HG03060 (cell line): ENCODE results near the gene ERN1.

ENCODE experiments used
- ATAC-seq: cut with Tn5 transposase; IDR thresholded peaks from one replicate; pipeline ENCODE4 v1.9.1; 2021; ENCODE audit warnings: low read depth, moderate number of reproducible peaks; ENCODE audit not compliant: unreplicated experiment

Gene ERN1

DNA sequence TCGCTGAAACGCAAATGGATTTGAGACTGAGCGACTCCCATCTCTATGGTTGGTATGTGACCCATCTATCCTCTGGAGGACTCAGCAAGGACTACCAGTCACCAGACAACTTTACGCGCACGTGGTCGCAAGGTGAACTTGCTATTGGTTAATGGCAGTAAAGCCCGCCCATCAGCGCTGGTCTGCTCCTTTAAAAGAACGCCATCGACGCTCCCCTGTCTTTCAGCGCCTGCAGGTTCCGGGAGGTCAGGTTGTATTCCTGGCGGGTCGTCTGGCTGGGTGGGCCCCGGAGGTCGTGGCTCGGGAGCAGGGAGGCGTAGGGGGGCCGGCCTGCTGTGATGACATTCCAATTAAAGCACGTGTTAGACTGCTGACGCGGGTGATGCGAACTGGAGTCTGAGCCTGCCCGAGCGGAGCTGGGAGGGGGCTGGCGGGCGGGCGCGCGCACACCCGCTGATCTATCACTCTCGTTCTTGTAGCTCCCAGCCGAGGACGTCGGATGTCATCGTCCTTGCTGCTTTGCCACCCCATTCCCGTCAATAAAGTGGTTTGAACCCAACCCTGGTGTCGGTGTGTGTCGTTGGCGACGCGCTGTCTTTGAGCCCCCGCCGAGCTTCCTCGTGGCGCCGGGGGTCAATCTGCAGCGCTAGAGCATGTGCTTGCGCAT, 15.9 kb upstream of the ERN1 start:
- ATAC-seq = peak; percentile 94

DNA sequence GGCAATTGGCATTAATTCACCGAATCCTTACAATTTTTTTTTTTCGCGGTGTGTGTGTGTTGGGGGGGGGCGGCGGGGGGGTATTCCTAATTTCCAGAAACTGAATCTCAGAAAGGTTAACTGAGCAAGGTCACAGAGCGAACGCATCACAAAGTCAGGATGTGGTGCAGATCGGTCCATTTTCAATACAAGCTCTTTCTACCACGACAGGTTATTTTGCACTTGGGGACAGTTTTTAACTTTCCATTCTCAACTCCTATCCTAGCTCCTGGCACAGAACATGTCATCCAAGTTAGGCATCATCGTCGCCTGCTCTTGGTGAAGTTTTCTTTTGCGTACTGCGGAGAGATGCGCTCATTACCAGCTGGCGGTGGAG, 15.4 kb upstream of the ERN1 start:
- no peak for ATAC-seq

DNA sequence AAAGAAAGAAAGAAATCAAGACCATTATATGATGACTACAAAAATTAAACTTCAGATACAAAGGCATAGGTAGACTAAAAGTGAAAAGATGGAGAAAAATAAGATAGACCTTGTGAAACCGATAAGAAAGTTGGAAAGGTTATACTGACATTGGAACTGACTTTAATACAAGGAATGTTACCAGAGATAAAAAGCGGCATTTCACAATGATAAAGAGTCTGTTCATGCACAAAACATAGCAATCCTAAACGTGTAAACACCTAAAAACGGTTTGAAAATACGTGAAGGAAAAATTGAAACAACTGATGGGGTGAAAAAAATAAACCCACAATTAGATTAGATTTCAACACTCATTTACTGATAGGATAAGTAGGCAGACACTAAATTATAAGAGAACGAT, 9.6 kb upstream of the ERN1 start:
- no peak for ATAC-seq

DNA sequence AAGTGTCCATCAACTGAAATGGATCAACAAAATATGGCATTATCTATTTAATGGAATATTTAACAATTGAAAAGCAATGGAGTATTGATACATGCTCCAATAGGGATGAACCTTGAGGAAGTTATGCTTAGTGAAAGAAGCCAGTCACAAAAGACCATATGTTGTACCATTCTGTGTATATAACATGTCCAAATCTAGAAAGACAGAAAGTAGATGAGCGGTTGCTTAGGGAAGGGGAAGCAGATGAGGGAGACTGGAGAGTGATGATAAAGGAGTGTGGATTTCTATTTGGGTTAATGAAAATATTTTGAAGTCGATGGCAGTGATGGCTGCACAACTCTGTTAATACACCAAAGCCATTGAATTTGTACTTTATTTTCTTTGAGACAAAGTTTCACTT, 8.5 kb upstream of the ERN1 start:
- ATAC-seq = no peak

DNA sequence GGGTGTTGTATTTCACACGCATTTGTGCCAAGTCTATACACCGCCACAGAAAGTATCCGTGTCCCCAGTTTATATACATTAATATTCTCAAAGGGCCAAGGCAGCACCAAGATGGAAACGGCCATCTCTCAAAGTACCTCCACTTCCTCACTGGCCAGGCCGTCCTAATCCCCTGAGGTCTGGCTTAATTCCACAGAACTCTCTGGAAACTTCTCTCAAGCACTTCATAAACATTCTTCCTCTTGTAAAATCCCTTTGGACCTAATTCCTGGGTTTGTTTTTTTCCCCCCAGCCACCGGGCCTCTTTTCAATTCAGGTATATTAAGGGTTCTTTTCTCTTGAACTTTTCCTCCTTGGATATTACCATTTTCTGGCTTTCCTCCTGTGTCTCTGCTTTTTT, 5.1 kb upstream of the ERN1 start:
- ATAC-seq = no peak

DNA sequence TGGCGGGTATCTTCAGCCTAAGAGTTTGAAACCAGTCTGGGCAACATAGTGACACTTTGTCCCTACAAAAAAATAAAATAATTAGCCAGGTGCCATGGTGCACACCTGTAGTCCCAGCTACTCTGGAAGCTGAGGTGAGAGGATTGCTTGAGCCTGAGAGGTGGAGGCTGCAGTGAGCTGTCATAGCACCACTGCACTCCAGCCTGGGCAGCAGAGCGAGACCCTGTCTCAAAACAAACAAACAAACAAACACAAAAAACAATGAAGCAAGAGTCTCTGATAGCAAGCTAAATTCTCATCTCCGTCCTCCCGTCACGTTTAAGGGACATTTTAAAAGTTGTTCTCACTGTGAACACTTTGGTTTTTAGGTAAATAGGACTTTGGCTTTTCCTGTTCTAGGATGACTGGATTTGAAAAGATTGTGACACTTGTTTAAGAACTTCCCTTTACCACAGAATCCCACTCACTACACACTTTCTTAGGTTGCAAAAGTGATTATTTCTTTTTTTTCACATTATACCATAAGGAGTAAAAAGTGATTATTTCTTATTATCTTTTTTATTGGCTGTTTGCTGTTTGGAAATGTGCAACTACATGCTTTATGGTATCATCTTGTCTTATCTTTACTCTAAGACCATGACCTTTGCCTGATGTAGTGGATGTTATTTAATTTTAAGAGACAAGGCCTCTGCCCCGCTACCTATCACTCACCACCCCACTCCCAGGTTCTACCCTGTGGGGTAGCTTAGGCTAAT, 4.4 kb upstream of the ERN1 start:
- ATAC-seq = no peak

DNA sequence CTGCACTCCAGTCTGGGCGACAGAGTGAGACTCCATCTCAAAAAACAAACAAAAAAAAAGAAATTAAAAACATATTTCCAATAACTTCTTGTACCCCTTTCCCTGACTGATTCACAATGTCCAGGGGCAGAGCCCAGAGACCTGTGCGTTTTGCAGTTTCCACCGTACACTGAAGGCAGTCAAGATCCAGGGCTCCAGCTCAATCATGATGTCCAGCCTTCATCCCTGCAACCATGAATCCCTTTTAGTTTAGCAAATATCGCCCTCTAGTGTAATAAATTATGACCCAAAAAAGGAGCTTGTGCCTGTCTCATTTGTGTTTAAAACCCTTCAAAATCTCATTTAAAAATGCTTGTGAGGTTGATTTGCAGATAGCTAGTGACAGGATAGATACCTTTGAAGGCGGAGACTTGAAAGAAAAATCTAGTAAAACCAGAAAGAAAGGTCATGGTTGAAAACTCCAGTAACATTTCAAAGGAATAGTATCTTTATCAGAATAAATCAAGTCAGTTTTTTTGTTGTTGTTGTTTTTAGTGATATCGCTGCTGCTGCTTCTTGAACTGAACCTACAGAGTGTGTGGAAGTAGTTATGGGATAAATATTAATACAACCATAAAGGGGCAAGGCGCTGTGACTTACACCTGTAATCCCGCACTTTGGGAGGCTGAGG, 3.7 kb upstream of the ERN1 start:
- ATAC-seq = no peak

DNA sequence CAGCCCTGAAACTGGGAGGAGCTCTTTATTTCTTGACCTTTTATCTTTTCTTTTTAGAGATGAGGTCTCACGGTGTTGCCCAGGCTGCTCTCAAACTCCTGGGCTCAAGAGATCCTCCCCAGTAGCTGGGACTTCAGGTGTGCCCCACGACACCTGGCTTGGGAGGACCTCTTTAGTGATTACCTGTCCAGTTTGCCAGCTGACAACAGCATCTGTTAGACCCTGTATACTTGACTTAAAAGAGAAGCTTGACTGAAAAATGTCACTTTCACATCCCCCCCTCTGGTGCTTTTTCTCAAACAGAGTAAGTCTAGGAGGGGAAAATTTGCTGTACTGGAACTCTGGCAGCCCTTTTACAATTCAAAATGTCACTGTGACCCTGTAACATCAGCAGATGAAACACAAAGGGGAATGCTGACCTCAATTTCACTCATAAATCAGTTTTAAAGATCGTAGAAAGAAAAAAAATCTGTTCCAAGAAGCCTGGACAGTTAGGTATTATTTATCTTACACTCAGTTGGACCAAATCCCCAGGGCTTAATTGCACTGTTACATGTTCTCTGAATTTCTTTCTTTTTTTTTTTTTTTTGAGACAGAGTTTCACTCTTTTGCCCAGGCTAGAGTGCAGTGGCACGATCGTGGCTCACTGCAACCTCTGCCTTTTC, 1.8 kb upstream of the ERN1 start:
- no peak for ATAC-seq

DNA sequence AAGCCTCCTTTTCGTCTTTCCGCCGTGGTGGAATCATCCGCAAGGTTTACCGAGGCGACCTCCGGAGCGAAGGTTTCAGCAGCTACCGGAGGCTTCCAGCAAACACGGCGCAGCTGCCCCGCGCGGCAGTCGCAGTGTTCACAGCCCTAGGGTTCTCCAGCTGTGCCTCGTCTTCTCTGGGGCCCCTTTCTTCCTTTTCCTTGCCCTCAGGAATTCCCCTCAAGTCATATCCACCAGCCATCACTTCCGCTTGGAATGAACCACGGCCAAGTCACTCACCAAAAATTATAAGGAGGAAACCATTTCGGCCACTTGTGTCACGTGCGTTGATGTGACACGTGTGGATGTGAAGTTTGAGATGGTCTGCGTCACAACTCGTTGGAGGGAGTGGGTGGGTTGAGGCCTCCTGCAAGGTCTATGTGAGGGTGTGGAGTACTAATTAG, 636 bp upstream of the ERN1 start:
- ATAC-seq = peak; percentile 17

DNA sequence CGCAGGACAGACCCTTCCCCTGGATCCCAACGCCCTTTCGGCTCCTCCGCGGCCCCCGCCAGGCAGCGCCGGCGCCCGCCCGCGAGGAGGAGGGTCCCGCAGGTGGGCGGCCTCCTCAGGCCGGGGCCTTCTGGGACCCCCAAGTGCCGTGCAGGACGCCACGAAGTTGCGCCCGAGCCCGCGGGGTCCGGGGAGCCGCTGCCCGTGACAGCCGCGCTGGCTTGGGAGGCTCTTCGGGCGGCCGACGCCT, 504 bp downstream of the ERN1 start:
- ATAC-seq = no peak

DNA sequence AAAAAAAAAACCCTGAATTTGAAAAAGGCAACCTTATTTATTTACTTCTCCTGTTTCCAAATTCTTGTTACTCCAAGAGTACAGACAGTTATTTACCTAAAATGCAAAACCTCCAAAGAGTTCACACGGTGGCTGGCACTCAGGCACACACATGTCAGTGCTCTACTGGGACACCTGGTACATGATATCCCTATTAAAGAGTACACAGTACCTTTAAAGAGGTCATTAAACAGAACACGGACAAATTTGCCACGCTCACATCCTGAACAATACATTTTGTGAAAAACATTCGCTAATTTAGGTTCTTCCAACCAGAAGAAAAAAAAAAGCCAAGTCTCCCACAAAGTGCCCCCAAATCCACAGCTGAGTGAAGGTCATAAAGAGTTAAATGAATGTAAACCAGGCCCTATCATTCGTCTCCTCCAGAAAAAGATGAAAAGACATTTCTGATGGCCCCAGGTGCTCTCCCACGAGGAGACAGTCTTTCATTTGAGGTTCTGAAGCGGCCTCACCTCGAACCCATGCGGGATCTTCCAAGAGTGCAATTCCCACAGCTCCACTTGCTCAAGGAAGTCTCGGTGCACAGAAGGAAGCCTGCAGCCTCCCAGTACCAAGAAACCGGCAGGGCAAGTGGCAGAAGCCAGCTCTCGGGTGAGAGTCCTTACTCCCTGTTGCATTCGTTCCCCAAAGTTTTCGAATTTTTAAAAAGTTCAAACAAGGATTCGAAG, 993 bp downstream of the ERN1 start:
- no peak for ATAC-seq

DNA sequence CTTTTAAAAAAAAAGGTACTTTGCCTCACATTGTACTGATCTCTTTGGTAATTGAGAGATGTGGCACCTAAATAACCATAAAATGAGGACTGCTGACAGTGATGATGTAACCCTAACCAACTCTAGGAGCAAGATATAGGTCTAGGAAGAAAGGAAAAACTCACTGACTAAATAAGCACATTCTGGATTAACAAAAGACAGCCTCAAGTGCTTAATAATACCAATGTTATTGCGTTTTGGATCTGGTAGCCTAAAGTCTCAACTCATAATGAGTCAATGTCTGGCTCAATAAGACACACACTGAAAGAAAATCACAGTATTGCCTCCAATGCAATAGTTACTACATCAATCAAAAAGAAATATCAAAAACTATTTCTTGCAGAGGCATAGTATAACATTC, 3.0 kb downstream of the ERN1 start:
- no peak for ATAC-seq

DNA sequence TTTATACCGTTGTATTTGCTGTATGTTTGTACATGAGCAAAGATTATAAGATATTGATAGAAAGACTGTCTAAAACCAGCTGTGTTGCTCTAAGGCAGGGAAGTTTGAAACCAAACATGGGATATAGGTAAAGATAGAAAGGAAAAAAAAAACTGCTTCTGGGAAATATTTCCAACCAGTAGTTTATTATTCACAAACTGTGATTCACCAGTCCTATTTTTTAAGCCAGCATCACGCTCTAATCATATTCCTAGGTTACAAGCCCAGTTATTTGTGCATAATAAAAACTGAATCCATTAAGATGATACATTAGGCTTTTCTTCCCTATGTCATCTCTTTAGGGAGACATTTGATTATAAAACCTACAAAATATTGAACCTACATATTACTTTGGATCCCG, 4.0 kb downstream of the ERN1 start:
- ATAC-seq = no peak

DNA sequence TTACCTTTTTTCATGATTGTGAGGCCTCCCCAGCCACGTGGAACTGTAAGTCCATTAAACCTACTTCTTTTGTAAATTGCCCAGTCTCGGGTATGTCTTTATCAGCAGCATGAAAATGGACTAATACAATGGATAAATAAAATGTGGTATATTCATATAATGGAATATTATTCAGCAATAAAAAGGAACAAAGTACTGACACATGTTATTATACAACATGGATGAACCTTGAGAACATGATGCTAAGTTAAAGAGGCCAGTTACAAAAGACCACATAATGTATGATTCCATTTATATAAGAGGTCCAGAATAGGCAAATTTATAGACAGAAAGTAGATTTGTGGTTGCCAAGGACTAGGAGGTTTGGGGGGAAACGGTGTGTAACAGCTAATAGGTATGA, 5.3 kb downstream of the ERN1 start:
- no peak for ATAC-seq

DNA sequence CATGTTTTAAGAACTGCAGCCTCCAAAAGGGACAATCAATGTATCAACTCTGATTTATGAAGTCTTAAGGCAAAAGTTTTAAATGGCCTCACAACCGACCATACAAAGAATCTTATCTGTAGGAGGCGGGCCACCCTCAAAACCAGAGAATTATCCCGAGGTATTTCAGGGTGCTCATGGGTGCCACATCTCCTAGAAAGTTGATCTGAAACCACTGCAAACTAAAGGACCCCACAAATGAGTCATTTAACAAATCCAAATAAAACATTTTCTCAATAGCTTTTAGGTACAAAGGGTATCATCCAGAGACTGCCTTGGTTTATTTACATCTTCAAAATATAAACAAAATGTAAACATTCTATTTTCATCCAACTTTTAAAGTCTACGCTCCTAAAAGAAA, 6.8 kb downstream of the ERN1 start:
- ATAC-seq = no peak

DNA sequence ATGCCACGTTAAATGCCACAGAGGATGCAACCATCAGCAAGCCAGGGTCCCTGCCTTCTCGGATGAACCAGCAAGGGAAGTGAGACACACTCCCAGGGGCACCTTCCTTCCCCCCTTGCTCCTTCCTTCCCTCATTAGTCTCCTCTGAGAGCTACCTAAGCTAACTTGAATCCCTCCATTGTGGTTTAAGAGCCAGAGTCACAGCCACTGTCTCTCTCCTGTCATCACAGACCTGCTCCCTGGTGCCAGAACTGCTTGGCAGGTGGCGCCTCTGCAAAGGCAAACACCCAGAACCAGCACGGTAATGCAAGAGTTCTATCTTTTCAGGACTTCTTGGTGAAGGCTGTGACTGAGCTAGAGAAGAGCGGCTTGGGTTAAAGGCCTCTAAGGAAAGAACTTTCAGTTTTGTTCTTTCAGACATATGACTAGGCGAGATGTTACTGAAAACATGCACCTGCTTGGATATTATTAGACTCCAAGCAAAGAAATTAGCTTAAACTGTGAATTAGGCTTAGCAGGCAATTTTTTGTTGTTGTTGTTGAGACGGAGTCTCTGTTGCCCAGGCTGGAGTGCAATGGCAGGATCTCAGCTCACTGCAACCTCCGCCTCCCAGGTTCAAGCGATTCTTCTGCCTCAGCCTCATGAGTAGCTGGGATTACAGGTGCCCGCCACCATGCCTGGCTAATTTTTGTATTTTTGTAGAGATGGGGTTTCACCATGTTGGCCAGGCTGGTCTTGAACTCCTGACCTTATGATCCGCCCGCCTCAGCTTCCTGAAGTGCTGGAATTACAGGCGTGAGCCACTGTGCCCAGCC, 8.8 kb downstream of the ERN1 start:
- ATAC-seq = peak; percentile 50

DNA sequence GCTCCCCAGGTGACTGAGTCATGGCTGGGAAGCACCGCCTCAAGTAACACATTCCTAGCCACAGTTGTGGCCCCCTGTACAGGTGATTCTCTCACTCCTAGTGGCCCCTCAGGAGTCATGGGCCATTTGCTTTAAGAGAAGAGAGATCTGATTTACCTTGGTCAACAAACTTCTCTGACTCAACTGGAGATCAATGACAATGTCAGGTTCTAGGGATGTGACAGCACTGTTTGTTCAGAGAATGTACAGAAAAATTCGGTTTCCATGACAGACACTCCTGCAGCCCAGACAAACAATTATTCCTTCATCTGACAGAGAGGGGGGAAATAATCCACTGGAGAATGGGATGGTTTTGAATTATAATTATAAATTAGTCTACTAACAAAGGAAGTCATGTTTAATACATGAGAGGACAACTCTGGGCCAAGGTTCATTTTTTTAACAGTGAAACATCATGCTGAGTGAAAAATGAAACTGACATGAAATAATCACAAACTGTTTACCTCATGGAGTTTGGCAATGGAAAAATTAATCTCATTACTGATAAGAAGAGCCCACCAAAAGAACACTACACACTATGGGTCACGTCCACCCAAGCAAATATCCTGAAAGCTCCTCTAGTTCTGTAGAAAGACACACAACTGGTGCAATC, 9.7 kb downstream of the ERN1 start:
- ATAC-seq = no peak

DNA sequence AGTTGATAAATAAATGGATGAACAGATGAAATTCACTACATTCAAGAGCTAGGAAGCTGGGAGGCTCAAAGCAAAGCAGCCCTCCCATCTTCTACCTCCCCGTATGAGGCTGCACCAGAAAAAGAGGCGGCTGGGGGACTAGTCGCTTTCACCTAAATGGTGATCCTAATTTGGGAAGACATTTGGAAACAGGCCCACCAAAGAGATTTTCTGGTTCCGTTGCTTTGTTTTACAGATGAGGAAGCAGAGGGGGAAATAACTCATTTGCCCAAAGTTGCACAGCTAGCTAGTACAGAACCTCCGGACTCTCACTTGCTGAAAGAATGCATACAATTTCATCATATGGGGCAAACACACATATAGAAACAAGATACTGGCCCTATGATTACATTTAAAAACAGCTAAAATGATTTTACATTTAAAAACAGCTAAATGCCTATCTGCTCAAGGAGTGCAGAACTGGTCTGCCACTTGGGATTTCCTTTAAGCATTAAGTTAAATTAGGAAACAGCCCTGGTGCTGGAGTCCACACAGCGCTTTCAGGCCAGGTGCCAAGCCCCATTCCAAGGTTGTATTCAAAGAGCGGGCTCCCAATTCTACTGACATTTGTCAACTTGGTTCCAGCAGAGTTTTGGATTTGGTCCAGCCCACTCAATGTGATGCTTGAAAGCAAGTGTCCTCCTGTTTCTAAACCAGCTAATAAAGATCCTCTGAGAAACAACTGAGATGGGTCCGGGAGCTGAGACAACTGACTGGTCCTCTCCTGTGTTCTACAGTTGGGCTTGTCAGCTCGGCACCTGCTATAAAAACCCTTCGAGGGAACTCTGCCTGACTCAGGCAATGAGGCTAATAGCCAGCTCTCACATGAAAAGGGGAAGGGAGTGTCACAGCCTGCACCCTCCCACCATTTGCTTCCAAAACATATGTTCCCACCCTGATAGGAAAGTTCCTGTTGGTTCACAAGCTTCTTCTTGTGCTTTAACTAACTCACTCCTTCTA, 11.7 kb downstream of the ERN1 start:
- no peak for ATAC-seq
